Trophoblast cell (in vitro differentiated cells and primary cell): Measurements from ENCODE around the gene BAHD1.

Source experiments
- DNase-seq, 2 donors: peaks; one replicate each; pipeline ENCODE4 v3.0.0-alpha.2; 2016
- H2AFZ ChIP-seq: 2 replicates; pipeline ENCODE4 v1.6.1; 2013; ENCODE audit warnings: low read length, moderate library complexity, mild to moderate bottlenecking; ENCODE audit not compliant: insufficient read depth, poor library complexity
- H2AK5ac ChIP-seq: 2 replicates; pipeline ENCODE4 v1.6.1; 2013; ENCODE audit warnings: mild to moderate bottlenecking, low read length
- H2BK120ac ChIP-seq: 2 replicates; pipeline ENCODE4 v1.6.1; 2013; ENCODE audit warnings: low read length, mild to moderate bottlenecking, moderate library complexity; ENCODE audit not compliant: insufficient read depth, poor library complexity
- H2BK12ac ChIP-seq: 2 replicates; pipeline ENCODE4 v1.6.1; 2013; ENCODE audit warnings: mild to moderate bottlenecking, low read length, moderate library complexity
- H2BK5ac ChIP-seq: 2 replicates; pipeline ENCODE4 v1.6.1; 2013; ENCODE audit warnings: low read length, low read depth, moderate library complexity, mild to moderate bottlenecking; ENCODE audit not compliant: poor library complexity
- H3K14ac ChIP-seq: 2 replicates; pipeline ENCODE4 v1.6.1; 2013; ENCODE audit warnings: mild to moderate bottlenecking, low read length
- H3K18ac ChIP-seq: 2 replicates; pipeline ENCODE4 v1.6.1; 2013; ENCODE audit warnings: mild to moderate bottlenecking, low read length
- H3K23ac ChIP-seq: 2 replicates; pipeline ENCODE4 v1.6.1; 2013; ENCODE audit warnings: low read length
- H3K27ac ChIP-seq: 2 replicates; pipeline ENCODE4 v1.5.1; 2013; ENCODE audit warnings: low read depth, mild to moderate bottlenecking, inconsistent platforms, low read length, moderate library complexity
- H3K27me3 ChIP-seq: 2 replicates; pipeline ENCODE4 v1.6.1; 2013; ENCODE audit warnings: inconsistent platforms, mild to moderate bottlenecking, low read length, moderate library complexity; ENCODE audit not compliant: insufficient read depth
- H3K36me3 ChIP-seq, 2 experiments: 1 replicate in 1 of 2; 2 replicates in 1 of 2; pipeline ENCODE4 v1.6.1; 2013; ENCODE audit warnings: low read length in 2 of 2, mild to moderate bottlenecking in 2 of 2, moderate library complexity in 1 of 2; ENCODE audit not compliant: insufficient read depth in 2 of 2, control insufficient read depth in 1 of 2
- H3K4ac ChIP-seq: 2 replicates; pipeline ENCODE4 v1.6.1; 2013; ENCODE audit warnings: low read depth, mild to moderate bottlenecking, low read length, moderate library complexity
- H3K4me1 ChIP-seq, 2 experiments: 1 replicate in 1 of 2; 2 replicates in 1 of 2; pipeline ENCODE4 v1.6.1; 2013; ENCODE audit warnings: low read length in 2 of 2, mild to moderate bottlenecking in 2 of 2, moderate library complexity in 1 of 2; ENCODE audit not compliant: insufficient read depth in 2 of 2, control insufficient read depth in 1 of 2
- H3K4me2 ChIP-seq: 2 replicates; pipeline ENCODE4 v1.6.1; 2013; ENCODE audit warnings: inconsistent platforms, mild to moderate bottlenecking, low read length, moderate library complexity
- H3K4me3 ChIP-seq: 2 replicates; pipeline ENCODE4 v1.5.1; 2013; ENCODE audit warnings: mild to moderate bottlenecking, low read depth, low read length, inconsistent platforms
- H3K79me1 ChIP-seq: one replicate; pipeline ENCODE4 v1.6.1; 2013; ENCODE audit warnings: low read length
- H3K79me2 ChIP-seq: 2 replicates; pipeline ENCODE4 v1.6.1; 2013; ENCODE audit warnings: low read length, mild to moderate bottlenecking; ENCODE audit not compliant: control insufficient read depth, insufficient read depth, poor library complexity
- H3K9ac ChIP-seq: 2 replicates; pipeline ENCODE4 v1.6.1; 2013; ENCODE audit warnings: mild to moderate bottlenecking, low read length
- H3K9me3 ChIP-seq: 2 replicates; pipeline ENCODE4 v1.6.1; 2013; ENCODE audit warnings: low read depth, mild to moderate bottlenecking, control low read depth, inconsistent platforms, low read length; ENCODE audit not compliant: insufficient read depth
- H4K12ac ChIP-seq: 2 replicates; pipeline ENCODE4 v1.6.1; 2013; ENCODE audit warnings: low read depth, mild to moderate bottlenecking, low read length, moderate library complexity
- H4K8ac ChIP-seq: 2 replicates; pipeline ENCODE4 v1.6.1; 2013; ENCODE audit warnings: low read depth, mild to moderate bottlenecking, low read length, moderate library complexity
- H4K91ac ChIP-seq: one replicate; pipeline ENCODE4 v1.6.1; 2013; ENCODE audit warnings: low read depth, mild to moderate bottlenecking, low read length, moderate library complexity
- WGBS: extraction: QIAGEN DNeasy Blood & Tissue Kit; methylation state at CpG from one replicate; pipeline ENCODE4 v1.1.7; 2013; ENCODE audit warnings: missing lambda C conversion rate; ENCODE audit not compliant: insufficient read length, insufficient coverage; ENCODE audit errors: extremely low coverage; 5-methylcytosine and 5-hydroxymethylcytosine counted together

The BAHD1 gene

DNA sequence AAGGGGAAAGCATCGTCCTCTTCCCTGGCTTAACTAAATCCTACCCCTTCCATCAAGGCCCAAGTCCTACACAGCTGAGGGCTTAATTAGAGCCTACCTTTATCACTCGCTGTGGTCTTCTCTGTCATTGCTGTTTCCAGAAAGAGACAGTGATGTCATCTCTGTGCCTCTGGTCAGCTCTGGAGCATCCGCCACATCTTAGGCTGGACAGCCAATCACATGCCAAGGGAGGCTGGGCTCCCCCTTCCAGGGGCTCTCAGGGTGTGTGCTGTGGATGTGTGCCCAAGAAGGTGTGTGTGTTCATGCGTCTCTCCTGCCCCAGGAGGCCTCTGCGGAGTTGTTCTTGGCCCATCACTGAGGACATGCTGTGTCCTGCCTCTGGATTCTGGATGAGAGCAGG, 72.9 kb downstream of the BAHD1 start:
- Histone ChIP-seq H3K79me1 (no peaks in the 10 kb centered on the region), H3K27me3 (peaks cover 12% of the 10 kb centered on the region), H3K79me2 (no peaks in the 10 kb centered on the region), H2AK5ac (no peak overlapping the region), H4K12ac (no peak overlapping the region), H2BK12ac (no peak overlapping the region), H3K9ac (no peak overlapping the region), H3K4me2 (no peak overlapping the region), H3K27ac (no peak overlapping the region), H3K14ac (no peak overlapping the region), H3K4me1 (peaks cover 6 to 11% of the 10 kb centered on the region in 2 experiments), H2AFZ (no peak overlapping the region), H3K4ac (no peak overlapping the region), H3K18ac (no peak overlapping the region), H4K8ac (no peak overlapping the region), H2BK5ac (no peak overlapping the region), H3K9me3 (no peaks in the 10 kb centered on the region), H3K23ac (no peak overlapping the region), H4K91ac (no peak overlapping the region), H3K4me3 (no peak overlapping the region), H3K36me3 (no peaks in the 10 kb centered on the region), H2BK120ac (no peak overlapping the region)
- WGBS: no CpG with 5 or more reads among the region's 5 CpGs
- DNase-seq: no peak

DNA sequence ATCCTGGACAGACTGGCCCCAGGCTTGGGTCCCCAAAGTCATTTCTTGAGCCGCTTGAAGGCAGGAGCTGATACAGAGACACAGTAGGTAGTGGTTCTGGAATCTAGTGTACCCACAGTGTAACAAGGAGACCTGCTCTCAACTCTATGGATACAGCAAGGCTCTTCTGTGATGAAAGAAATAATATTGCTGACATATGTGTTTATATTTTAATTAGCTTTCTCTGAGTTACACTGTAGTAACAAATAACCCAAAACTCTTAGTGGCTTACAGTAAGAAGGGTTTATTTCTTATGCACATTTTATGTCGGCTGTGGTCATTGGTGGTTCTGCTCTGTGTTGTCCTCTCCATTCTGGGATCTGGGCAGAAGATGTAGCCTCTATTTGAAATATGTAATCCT, 75.6 kb downstream of the BAHD1 start:
- no peak overlapping the region for H3K9ac ChIP-seq
- H3K4me1 ChIP-seq: peaks cover 2 to 7% of the 10 kb centered on the region in 2 experiments
- no peaks in the 10 kb centered on the region for H3K79me2 ChIP-seq
- no peak overlapping the region for H2BK120ac ChIP-seq
- no peaks in the 10 kb centered on the region for H3K9me3 ChIP-seq
- H4K8ac ChIP-seq: no peak overlapping the region
- H2AK5ac ChIP-seq: no peak overlapping the region
- WGBS: no CpG with 5 or more reads among the region's 2 CpGs
- no peak overlapping the region for H3K4ac ChIP-seq
- H3K27ac ChIP-seq: no peak overlapping the region
- H4K12ac ChIP-seq: no peak overlapping the region
- no peak overlapping the region for H2BK12ac ChIP-seq
- no peak overlapping the region for H2AFZ ChIP-seq
- peaks cover 1% of the 10 kb centered on the region for H3K27me3 ChIP-seq
- no peak overlapping the region for H2BK5ac ChIP-seq
- H3K14ac ChIP-seq: no peak overlapping the region
- no peak overlapping the region for H3K23ac ChIP-seq
- no peak overlapping the region for H4K91ac ChIP-seq
- H3K79me1 ChIP-seq: no peaks in the 10 kb centered on the region
- no peak overlapping the region for H3K18ac ChIP-seq
- no peak overlapping the region for H3K4me2 ChIP-seq
- no peak overlapping the region for H3K4me3 ChIP-seq
- no peaks in the 10 kb centered on the region for H3K36me3 ChIP-seq
- no peak for DNase-seq
